MM.1S (cell line): ENCODE results near the gene EXOC6.

Source experiments
- CTCF ChIP-seq: fragments of 300-600 bp; sonication (generic); IDR thresholded peaks from 2 replicates; pipeline ENCODE4 v1.5.1; 2016; ENCODE audit warnings: antibody characterized with exemption, low read length, mixed read lengths
- EZH2 ChIP-seq: fragments of 300-600 bp; sonication (generic); optimal IDR thresholded peaks from 2 replicates; pipeline ENCODE3; 2017; ENCODE audit warnings: low read depth, mild to moderate bottlenecking, antibody characterized with exemption, low read length, mixed read lengths

- no peak for TF ChIP-seq CTCF
- no peak for TF ChIP-seq EZH2
These were observed 2.4 kb upstream of the EXOC6 start for GRCh38 chr10:92845921-92846320.
